RWPE2 (cell line): ENCODE measurements around the gene GREB1.

Source experiments
- ATAC-seq: fragments of 200-7000 bp; cut with Tn5 transposase; 3 replicates; pipeline ENCODE4 v1.9.1; 2021; ENCODE audit warnings: low read depth
- DNase-seq: peaks from one replicate; pipeline ENCODE4 v3.0.0-alpha.2; 2020; ENCODE audit warnings: low spot score
- H3K27ac ChIP-seq: fragments of 450-650 bp; 2 replicates; pipeline ENCODE4 v1.5.1; 2017; ENCODE audit warnings: mild to moderate bottlenecking; ENCODE audit not compliant: poor library complexity, severe bottlenecking
- H3K27me3 ChIP-seq: fragments of 250-450 bp; sonication (Bioruptor Pico); 2 replicates; pipeline ENCODE4 v1.5.1; 2021; ENCODE audit warnings: mild to moderate bottlenecking, moderate library complexity; ENCODE audit not compliant: insufficient read depth, poor library complexity, severe bottlenecking
- H3K36me3 ChIP-seq: fragments of 250-450 bp; sonication (Bioruptor Pico); 2 replicates; pipeline ENCODE4 v1.5.1; 2020; ENCODE audit warnings: low read depth, mild to moderate bottlenecking, moderate library complexity
- H3K4me1 ChIP-seq: fragments of 250-450 bp; sonication (Bioruptor Pico); 2 replicates; pipeline ENCODE4 v1.5.1; 2021; ENCODE audit warnings: mild to moderate bottlenecking, moderate library complexity; ENCODE audit not compliant: insufficient read depth, poor library complexity, severe bottlenecking
- H3K4me3 ChIP-seq: fragments of 250-450 bp; sonication (Bioruptor Pico); 2 replicates; pipeline ENCODE4 v1.5.1; 2021; ENCODE audit warnings: mild to moderate bottlenecking, moderate library complexity; ENCODE audit not compliant: severe bottlenecking
- H3K9me3 ChIP-seq: fragments of 250-450 bp; sonication (Bioruptor Pico); 2 replicates; pipeline ENCODE4 v1.5.1; 2021; ENCODE audit warnings: mild to moderate bottlenecking, moderate library complexity; ENCODE audit not compliant: severe bottlenecking
- CTCF ChIP-seq: fragments of 450-650 bp; IDR thresholded peaks from one replicate; pipeline ENCODE4 v1.5.1; 2017; ENCODE audit warnings: mild to moderate bottlenecking, moderate library complexity; ENCODE audit not compliant: poor library complexity, severe bottlenecking

Gene GREB1

GRCh38 chr2:11688222-11689069 is 154.6 kb downstream of the GREB1 start:
- Histone ChIP-seq H3K9me3 (no peaks in the 10 kb centered on the region), H3K27ac (no peak overlapping the region), H3K36me3 (no peaks in the 10 kb centered on the region), H3K4me3 (no peak overlapping the region), H3K4me1 (peaks cover 11% of the 10 kb centered on the region), H3K27me3 (no peaks in the 10 kb centered on the region)
- DNase-seq: no peak
- peak; percentile 91 for TF ChIP-seq CTCF
- ATAC-seq: peak; percentile 76

GRCh38 chr2:11691076-11691660 is 157.3 kb downstream of the GREB1 start:
- TF ChIP-seq CTCF: no peak
- ATAC-seq (no peak), DNase-seq (no peak)
- no peak overlapping the region for H3K4me3 ChIP-seq
- peaks cover 11% of the 10 kb centered on the region for H3K4me1 ChIP-seq
- H3K9me3 ChIP-seq: no peaks in the 10 kb centered on the region
- no peaks in the 10 kb centered on the region for H3K36me3 ChIP-seq
- H3K27me3 ChIP-seq: no peaks in the 10 kb centered on the region
- no peak overlapping the region for H3K27ac ChIP-seq
